ENCODE results near the gene FNDC5.

FNDC5 gene

DNA sequence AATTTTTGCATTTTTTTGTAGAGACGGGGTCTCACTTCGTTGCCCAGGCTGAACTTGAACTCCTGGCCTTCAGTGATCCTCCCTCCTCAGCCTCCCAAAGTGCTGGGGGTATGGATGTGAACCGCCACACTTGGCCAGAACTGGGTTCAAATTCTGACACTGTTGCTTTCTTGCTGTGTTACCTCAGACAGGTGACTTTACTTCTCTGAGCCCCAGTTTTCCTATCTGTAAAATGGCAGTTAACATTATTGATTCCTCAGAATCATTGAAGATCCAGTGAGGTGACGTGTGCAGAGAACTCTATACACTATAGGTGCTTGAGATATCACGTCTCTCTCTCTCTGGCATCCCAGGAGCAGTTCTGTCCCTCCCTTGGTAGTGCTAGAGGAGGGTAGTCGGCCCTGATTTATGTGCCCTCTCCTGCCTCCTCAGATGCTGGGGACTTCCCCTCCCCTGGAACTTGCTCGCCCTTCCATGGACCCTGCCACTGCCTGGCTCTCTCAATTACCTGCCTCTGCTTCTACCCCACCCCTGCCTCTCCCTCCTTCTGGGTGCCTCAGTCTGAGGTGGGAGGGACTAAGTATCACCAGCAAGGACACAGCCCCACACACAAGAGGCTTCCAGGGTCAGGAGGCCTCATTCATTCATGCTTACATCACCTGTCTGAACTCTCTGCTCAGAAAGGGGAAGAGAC is 12.8 kb upstream of the FNDC5 start:
- DNase-seq = no peak

GRCh38 chr1:32881871-32882850 is 11.4 kb upstream of the FNDC5 start:
- no peak for DNase-seq

DNA sequence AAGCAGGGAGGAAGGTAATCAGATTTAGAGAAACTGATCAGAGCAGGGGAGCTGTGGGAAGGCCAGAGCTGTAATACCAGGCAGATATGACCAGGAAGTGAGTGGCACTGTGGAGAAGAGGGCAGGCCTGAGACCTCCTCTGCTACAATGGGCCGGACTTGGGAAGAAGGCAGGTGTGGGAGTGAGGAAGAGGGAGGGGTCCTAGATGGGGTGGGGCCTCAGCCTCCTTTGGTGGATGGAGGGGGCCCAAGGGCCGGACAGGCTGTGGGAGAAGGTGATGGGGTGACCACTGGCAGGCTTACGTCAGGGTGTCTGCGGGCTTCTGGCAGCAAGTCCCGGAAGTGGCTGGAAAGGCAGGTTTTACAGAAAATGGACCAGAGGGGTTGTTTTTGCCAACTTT is 10.6 kb upstream of the FNDC5 start:
- no peak for DNase-seq

- DNase-seq = no peak
Observed at GRCh38 chr1:32878637-32879041, 7.9 kb upstream of the FNDC5 start.

- DNase-seq = no peak
Observed at GRCh38 chr1:32878183-32878582, 7.5 kb upstream of the FNDC5 start.

GRCh38 chr1:32877211-32878110 is 6.7 kb upstream of the FNDC5 start:
- DNase-seq = no peak

DNA sequence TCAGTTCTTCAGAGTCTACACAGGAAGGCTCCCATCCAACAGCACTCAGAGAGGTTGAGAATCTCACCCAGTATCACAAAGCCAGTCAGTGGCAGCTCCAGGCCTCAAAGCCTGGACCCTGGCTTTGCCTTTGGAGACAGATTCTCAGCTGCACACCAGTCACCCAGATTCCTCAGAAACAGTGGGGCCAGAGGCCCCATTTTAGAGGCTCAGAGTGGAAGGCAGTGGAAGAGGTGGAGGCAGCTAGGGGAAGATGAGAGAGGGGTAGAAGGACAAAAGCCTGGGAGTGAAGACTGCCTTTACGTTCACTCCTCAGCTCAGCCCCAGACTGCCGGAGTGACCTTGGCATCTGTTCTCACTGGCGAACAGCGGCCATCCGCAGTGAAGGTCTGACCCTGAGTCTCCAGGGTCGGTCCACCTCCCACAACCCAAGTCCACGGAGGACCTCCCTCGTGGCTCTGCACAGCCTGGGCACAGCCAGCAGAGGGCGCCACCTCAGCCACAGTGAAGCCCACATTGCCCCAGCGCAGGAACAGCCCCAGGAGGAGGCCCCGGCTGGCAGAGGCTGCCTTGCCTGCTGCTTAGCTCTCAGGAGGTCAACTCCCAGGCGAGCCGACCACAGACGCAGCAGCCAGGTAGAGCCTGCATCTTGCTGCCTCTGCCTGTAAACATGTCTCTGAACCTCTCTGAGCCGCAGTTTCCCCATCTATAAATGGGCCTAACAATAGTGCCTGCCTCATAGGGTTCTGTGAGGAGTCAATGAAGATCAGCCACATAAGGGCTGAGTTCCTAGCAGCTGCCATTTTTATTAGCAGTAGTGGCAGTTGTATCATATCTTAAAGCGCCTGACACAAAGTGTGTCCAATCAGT is 5.9 kb upstream of the FNDC5 start:
- DNase-seq = no peak

DNA sequence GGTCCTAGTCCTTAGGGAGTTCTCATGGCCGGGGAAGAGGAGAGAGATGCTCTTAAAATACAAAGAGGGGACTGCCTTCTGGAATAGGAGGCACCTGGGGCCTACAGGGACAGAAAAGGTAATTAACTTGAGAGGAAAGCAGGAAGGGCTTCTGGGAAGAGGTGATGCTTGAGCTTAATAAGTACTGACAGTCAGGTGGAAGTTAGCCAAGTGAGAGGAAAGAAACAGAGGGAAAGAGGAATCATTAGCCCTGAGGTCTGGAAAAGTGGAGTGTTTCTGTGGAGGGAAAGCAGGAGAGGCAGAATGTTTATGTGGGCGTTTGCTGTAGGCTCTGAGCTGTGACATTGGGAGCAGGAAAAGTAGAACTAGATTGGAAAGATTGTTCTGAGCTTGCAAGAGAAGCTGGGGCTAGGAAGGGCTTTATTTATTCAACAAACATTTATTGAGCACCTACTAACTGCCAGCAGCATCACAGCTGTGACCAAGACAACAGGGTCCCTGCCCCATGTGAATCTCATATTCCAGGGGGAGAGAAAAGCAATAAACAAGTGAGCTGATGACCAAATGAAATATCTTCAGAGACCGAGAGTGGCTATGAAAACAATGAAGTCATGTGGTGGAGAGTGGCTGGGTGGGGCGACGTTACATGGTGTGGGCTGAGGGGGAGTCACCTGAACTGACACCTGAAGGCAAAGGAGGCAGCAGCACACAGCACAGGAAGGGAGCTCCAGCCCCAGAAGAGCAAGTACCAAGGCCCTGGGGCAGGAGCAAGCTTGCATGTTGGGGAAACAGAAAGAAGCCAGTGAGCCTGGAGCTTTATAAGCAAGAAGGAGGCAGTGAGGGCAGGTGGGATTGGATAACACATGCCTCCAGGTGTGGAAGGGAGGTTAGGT is 4.4 kb upstream of the FNDC5 start:
- DNase-seq = no peak

DNA sequence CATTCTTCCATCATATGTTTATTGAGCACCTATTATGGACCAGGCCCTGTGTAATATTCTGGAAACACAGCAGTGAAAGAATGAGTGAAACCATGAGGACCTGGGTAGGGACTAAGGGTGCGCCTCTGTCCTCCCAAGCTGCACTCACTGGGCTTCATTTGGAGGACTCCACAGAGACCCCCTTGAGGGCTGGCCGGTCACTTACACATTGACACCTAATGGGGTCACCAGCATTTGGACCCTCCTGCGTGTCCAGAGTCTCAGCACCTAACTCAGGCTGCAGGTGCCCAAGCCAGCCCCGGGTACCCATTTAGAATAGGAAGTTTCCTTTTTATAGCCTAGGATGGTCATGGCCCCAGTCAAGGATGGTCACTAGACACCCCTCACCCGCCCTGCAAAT is 2.8 kb upstream of the FNDC5 start:
- DNase-seq = no peak

- DNase-seq = no peak
Observed at GRCh38 chr1:32872192-32872460, 1.4 kb upstream of the FNDC5 start.

DNA sequence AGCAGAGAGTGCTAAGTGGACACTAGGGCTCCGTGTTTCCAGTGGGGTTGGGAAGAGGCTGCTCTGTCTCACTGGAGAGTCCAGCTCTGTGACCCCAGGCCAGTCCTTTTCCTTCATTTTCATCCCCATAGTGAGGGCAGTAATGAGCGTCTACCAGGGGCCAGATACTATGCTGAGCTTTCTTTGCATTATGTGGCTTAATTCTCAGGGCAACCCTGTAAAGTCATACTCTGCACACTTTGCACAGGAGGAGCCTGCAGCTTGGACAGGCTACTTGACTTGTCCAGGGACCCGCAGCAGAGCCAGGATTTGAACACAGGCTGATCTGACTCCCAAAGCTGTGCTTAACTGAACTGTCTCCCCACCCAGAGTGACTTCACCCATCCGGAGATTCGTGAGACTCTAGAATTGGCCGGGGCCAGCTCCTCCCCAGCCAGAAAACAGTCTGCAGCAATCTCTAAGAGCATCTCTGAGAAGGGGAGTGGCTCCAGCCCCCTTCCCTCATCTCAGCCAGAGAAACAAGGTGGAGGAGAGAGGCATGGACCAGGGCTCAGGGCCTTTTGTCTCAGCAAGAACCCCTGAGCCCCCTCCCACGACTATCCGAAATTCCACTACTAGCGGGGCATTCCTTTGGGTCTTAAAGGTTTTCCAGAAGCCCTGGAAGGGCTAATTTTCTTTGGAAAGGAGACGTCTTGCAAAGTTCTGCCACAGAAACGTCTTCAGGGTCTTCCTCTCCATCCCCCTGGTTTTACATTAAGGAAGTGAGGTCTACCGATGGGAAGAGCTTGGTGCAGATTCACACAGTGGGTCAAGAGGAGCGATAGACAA is 866 bp upstream of the FNDC5 start:
- no peak for DNase-seq

DNA sequence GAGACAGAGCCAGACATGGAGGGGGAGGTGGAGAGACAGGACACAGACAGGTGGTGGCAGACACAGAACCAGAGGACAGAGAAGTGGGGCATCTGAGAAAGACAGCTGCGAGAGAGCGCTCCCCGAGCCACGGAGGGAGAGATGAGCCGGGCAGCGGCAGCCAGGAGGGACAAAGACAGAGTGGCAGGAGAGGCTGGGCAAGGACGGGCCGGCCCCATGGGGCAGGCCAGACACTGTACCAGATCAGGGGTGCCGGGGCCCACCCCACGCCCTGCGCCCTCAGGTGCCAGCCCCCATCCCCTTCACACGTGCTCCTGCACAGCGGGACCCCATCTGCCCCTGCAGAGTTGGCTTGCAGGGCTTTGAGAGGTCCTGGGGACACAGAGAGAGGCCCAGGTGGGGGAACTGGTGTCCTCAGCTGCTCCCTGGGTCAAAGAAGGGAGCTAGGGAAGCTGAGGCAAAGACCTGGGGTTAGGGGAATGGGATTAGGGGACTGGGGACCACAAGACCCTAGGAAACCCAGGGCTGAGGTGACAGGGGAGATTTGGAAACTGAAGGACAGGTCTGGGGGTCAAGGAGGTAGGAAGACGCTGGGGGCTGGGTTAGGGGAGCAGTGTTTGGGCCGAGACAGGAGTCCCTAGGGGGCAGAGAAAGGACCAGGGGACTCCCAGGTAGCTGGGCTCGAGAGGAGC is 643 bp downstream of the FNDC5 start:
- DNase-seq = no peak

DNA sequence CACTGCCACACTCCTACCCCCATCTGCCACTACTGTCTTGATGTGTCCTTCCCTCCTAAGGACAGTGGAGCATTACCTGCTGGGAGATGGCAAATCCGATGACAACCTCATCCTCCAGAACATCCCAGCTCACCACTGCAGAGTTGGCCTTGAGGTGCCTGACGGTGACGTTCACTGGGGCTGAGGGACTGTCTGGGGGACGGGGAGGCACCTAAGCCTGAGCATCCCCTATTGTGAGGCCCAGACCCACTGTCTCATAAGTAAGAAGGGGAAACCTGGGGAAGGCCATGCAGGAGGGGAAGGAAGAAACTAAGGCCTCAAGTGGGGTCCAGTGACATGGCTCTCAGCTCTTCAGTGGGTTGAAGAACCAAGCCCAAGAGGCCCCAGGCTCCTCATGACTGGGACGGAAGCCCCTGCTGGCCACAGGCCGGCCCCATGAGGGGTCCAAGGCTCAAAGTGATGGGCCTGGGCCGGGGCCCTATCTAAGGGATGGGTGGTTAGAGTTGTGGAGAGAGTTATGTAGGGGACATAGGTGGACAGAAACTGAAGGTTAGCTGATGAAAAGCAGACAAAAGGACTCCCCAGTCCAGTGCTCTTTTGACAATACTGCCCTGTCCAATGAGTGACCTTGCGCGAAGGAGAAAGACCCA is 1.8 kb downstream of the FNDC5 start:
- no peak for DNase-seq

GRCh38 chr1:32868085-32868484 is 2.6 kb downstream of the FNDC5 start:
- DNase-seq = no peak

DNA sequence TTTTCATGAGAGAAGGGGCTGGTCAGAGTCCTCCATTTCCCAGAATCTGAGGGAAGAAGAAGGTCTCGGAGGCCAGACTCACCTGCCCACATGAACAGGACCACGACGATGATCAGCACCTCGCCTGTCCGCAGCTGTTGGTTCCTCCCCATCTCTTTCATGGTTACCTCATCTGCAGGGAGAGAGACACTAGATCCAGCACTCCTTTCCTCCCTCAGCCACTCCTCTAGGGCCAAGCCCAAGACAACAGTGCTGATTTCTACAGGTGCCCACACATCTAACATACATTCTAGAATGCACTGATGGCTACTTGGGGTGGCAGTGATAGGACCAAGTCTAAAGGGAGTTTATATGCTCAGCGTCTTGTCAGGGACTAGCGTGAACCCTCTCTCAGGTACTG is 3.0 kb downstream of the FNDC5 start:
- DNase-seq = no peak

- DNase-seq = no peak
Observed at GRCh38 chr1:32867151-32867550, 3.6 kb downstream of the FNDC5 start.

DNA sequence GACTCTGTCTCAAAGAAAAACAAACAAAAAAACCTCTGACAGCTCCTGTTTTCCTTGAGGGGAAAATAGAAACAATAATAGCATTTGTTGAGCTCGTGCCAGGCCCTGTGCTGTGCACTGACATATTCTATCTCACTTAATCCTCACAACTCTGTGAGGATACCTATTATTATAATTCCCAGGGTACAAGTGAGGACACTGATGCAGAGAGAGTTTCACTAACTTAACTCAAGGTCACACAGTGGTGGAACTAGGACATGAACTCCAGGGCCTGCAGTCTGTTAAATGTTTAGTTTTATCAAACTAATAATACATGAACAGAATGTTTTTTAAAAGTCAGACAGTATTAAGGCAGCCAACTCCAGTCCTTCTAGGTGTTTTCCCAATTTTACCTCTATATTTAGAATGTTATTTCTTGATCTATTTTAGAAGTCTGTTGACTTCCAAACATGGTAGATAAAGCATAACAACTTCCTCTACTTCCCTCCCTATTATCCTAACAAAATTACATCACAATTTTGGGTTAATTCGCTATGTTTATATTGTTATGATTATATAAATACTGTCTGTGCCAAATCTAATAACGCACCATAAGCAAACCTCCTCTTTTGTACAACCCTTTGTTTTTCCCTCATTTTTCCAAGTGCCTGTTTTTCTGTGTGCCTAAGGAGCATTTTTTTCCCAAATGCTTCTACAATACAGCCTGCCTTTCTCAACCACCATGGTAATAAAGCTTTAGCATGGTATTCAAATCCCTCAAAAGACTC is 4.9 kb downstream of the FNDC5 start:
- DNase-seq = no peak

DNA sequence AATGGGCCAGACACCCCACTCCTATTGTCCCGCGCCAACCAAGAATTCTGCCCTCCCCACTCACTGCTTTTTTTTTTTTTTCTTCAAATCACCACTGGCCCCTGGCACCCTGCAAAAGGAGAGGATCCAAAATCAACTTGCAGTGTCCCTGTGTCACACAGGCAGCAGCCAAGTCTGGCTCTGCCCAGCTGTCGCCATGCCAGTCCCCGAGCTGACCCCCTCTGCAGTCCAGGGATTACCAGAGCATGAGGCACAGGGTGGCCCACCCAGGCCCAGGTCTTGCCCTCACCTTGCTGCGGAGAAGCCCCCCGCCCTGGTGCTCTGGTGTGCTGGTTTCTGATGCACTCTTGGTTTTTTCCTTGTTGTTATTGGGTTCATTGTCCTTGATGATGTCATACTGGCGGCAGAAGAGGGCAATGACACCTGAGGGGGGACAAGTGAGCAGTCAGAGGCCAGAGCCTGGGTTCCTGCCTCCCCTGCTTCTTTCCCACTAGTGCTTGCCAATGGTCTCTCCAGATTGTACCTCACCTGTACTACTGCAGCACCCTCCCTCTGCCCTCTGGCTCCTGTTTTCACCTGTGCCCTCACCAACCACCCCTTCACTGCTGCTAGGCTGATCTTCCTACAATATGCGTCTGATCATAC is 6.2 kb downstream of the FNDC5 start:
- DNase-seq = no peak
